Skeletal muscle tissue (tissue), 4 donors: ENCODE measurements around the gene ANKRD62. TPM values are rescaled to one million over a fixed set of nuclear protein-coding genes. Genes with fewer than 3 reads are reported as not detected.
"Not testable (repeated sequence)": the region's sequence is repeated elsewhere in the genome, so short reads cannot be mapped to it uniquely, and the experiment has no call there.

Source experiments
- H3K27ac ChIP-seq: one replicate; pipeline ENCODE4 v1.7.0; 2013; ENCODE audit warnings: mild to moderate bottlenecking, low read depth, low read length, inconsistent platforms
- H3K27me3 ChIP-seq, 3 donors: one replicate each; pipeline ENCODE4 v1.7.0; 2013; ENCODE audit warnings: low read length in 3 of 3; ENCODE audit not compliant: control insufficient read depth in 3 of 3, insufficient read depth in 3 of 3
- H3K36me3 ChIP-seq, 3 donors: one replicate each; pipeline ENCODE4 v1.7.0; 2013; ENCODE audit warnings: low read length in 3 of 3; ENCODE audit not compliant: control insufficient read depth in 3 of 3, insufficient read depth in 3 of 3
- H3K4me1 ChIP-seq, 3 donors: one replicate each; pipeline ENCODE4 v1.7.0; 2013; ENCODE audit warnings: low read length in 3 of 3, mild to moderate bottlenecking in 3 of 3; ENCODE audit not compliant: control insufficient read depth in 3 of 3, insufficient read depth in 3 of 3
- H3K4me3 ChIP-seq, 3 donors: one replicate each; pipeline ENCODE4 v1.7.0; 2013; ENCODE audit warnings: low read length in 3 of 3
- H3K9ac ChIP-seq, 3 donors: one replicate each; pipeline ENCODE4 v1.7.0; 2013; ENCODE audit warnings: low read length in 3 of 3, mild to moderate bottlenecking in 3 of 3, moderate library complexity in 2 of 3, low read depth in 1 of 3
- H3K9me3 ChIP-seq, 3 donors: one replicate each; pipeline ENCODE4 v1.7.0; 2013; ENCODE audit warnings: low read length in 3 of 3; ENCODE audit not compliant: control insufficient read depth in 3 of 3
- total RNA-seq: library from RNA; depleted of rRNA; stranded (reverse); fragments of >200 nt; gene quantifications from one replicate; pipeline ENCODE4 v1.2.3, GENCODE V29; 2014
- donor health status: Osteomylitis.

Gene ANKRD62
- total RNA-seq, 1 donor from 2014 or later = not detected

GRCh38 chr18:12127647-12128046 is 34.0 kb downstream of the ANKRD62 start:
- not testable (repeated sequence) for H3K4me3 ChIP-seq, H3K9me3 ChIP-seq, H3K36me3 ChIP-seq, H3K9ac ChIP-seq, H3K4me1 ChIP-seq, H3K27me3 ChIP-seq, H3K27ac ChIP-seq

GRCh38 chr18:12138831-12139230 is 45.2 kb downstream of the ANKRD62 start:
- H3K9me3 ChIP-seq, H3K27me3 ChIP-seq, H3K4me3 ChIP-seq, H3K36me3 ChIP-seq, H3K9ac ChIP-seq, H3K27ac ChIP-seq, H3K4me1 ChIP-seq: not testable (repeated sequence)

- not testable (repeated sequence) for H3K4me1 ChIP-seq, H3K27ac ChIP-seq, H3K9me3 ChIP-seq, H3K9ac ChIP-seq, H3K36me3 ChIP-seq, H3K27me3 ChIP-seq, H3K4me3 ChIP-seq
Observed at GRCh38 chr18:12140866-12141265, 47.2 kb downstream of the ANKRD62 start.

DNA sequence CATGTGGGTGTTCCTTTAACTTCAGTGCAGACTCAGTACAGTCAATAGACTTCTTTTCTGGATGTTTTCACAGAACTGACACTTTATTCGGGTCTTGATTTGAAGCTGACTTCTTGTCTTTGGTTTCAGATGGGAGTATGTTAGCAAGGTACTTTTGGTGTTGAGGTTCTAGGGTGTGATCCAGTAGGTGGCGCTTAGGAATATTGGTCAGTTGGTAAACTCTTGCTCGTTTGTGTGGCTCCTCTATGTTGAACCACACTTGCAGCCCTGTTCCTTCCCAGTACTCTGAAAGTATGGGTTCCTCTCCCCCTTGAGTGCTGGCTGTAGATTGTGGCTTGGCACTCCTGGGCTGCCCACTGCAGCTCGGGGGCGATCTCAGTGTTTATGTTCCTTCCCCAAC is 48.1 kb downstream of the ANKRD62 start:
- not testable (repeated sequence) for H3K27ac ChIP-seq, H3K27me3 ChIP-seq, H3K4me3 ChIP-seq, H3K36me3 ChIP-seq, H3K9me3 ChIP-seq, H3K9ac ChIP-seq, H3K4me1 ChIP-seq

- H3K9me3 ChIP-seq, H3K27me3 ChIP-seq, H3K4me1 ChIP-seq, H3K27ac ChIP-seq, H3K9ac ChIP-seq, H3K4me3 ChIP-seq, H3K36me3 ChIP-seq: not testable (repeated sequence)
Observed at GRCh38 chr18:12149431-12149830, 55.8 kb downstream of the ANKRD62 start.

GRCh38 chr18:12154361-12154760 is 60.7 kb downstream of the ANKRD62 start:
- Histone ChIP-seq H3K4me1 (peaks cover 0 to 5% (median 2%) of the 10 kb centered on the region in 3 donors), H3K9ac (no peak overlapping the region), H3K9me3 (no peaks in the 10 kb centered on the region), H3K27ac (no peak overlapping the region), H3K27me3 (no peaks in the 10 kb centered on the region), H3K36me3 (no peaks in the 10 kb centered on the region), H3K4me3 (no peak overlapping the region)

DNA sequence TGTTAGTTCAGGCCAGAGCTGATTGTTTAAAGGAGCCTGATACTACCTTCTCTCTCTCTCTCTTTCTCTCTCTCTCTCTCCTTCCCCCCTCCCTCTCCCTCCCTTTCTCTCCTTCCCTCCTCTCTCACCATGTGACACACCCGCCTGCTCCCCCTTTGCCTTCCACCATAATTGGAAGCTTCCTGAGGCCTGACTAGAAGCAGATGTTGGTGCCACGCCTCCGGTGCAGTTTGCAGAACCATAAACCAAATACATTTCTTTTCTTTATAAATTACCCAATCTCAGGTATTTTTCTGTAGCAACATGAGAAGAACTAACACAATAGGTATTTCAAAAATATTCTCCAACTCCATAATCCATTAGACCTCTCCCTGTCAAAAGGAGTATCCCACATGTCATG is 62.4 kb downstream of the ANKRD62 start:
- no peak overlapping the region for H3K27ac ChIP-seq
- no peak overlapping the region for H3K9ac ChIP-seq
- H3K9me3 ChIP-seq = no peaks in the 10 kb centered on the region
- H3K27me3 ChIP-seq = no peaks in the 10 kb centered on the region
- no peak overlapping the region for H3K4me3 ChIP-seq
- H3K36me3 ChIP-seq = no peaks in the 10 kb centered on the region
- peaks cover 0 to 5% (median 2%) of the 10 kb centered on the region in 3 donors for H3K4me1 ChIP-seq

- Histone ChIP-seq H3K9ac (no peak overlapping the region), H3K4me3 (no peak overlapping the region), H3K27me3 (no peaks in the 10 kb centered on the region), H3K4me1 (no peaks in the 10 kb centered on the region), H3K36me3 (no peaks in the 10 kb centered on the region), H3K27ac (no peak overlapping the region), H3K9me3 (peaks cover 0 to 2% (median 0%) of the 10 kb centered on the region in 3 donors)
Observed at GRCh38 chr18:12159446-12159845, 65.8 kb downstream of the ANKRD62 start.

DNA sequence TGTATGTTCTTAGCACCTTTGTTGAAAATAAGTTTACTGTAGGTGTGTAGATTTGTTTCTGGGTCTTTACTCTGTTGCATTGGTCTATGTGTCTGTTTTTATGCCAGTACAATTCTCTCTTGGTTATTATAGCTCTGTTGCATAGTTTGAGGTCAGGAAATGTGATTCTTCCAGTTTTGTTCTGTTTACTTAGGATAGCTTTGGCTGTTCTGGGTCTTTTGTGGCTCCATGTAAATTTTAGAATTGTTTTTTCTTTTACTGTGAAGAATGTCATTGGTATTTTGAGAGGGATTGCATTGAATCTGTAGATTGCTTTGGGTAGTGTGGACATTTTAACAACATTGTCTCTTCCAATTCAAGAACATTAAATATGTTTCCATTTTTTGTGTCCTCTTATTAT is 69.1 kb downstream of the ANKRD62 start:
- Histone ChIP-seq H3K4me1 (no peaks in the 10 kb centered on the region), H3K4me3 (no peak overlapping the region), H3K27me3 (no peaks in the 10 kb centered on the region), H3K36me3 (no peaks in the 10 kb centered on the region), H3K9me3 (peaks cover 0 to 2% (median 0%) of the 10 kb centered on the region in 3 donors), H3K27ac (no peak overlapping the region), H3K9ac (no peak overlapping the region)

- Histone ChIP-seq H3K4me3 (no peak overlapping the region), H3K9me3 (peaks cover 0 to 2% (median 0%) of the 10 kb centered on the region in 3 donors), H3K9ac (no peak overlapping the region), H3K27me3 (no peaks in the 10 kb centered on the region), H3K4me1 (no peaks in the 10 kb centered on the region), H3K36me3 (no peaks in the 10 kb centered on the region), H3K27ac (no peak overlapping the region)
Observed at GRCh38 chr18:12165038-12165768, 71.6 kb downstream of the ANKRD62 start.
